Activated CD4-positive, alpha-beta T cell treated with anti-CD3 and anti-CD28 coated beads, Interleukin-2, amount 10 ng/mL, durations not matched to agents 7 days and 5 days (primary cell): ENCODE results near the gene RASSF4. TPM values are rescaled to one million over a fixed set of nuclear protein-coding genes. Genes with fewer than 3 reads are reported as not detected.
A peak's percentile ranks its signal among the peaks of the same experiment; 100 is the strongest.

Experiments used
- CTCF ChIA-PET: fragments of 350-600 bp; sonication (Branson Sonifier 250); formaldehyde crosslinking; loops from one replicate; lab custom pipeline; 2021; ENCODE audit warnings: antibody characterized with exemption; lab: Charles Lee
- POLR2A ChIA-PET: fragments of 350-600 bp; sonication (Branson Sonifier 250); formaldehyde crosslinking; loops from one replicate; lab custom pipeline; 2021; ENCODE audit warnings: antibody characterized with exemption; lab: Charles Lee
- DNase-seq: peaks from one replicate; pipeline ENCODE4 v3.0.0-alpha.2; 2020
- H3K27ac Mint-ChIP-seq: one replicate; pipeline ENCODE4 v1.8.0; 2021; ENCODE audit warnings: mild to moderate bottlenecking, moderate library complexity, mixed read lengths
- H3K27me3 Mint-ChIP-seq: one replicate; pipeline ENCODE4 v1.8.0; 2021; ENCODE audit warnings: mixed read lengths
- H3K36me3 Mint-ChIP-seq: one replicate; pipeline ENCODE4 v1.8.0; 2021; ENCODE audit warnings: low read depth, mixed read lengths
- H3K4me1 Mint-ChIP-seq: one replicate; pipeline ENCODE4 v1.8.0; 2021; ENCODE audit warnings: mixed read lengths
- H3K4me3 Mint-ChIP-seq: one replicate; pipeline ENCODE4 v1.8.0; 2021; ENCODE audit warnings: mild to moderate bottlenecking, moderate library complexity, mixed read lengths
- H3K9me3 Mint-ChIP-seq: one replicate; pipeline ENCODE4 v1.8.0; 2021; ENCODE audit warnings: mixed read lengths
- total RNA-seq, 2 experiments: library from RNA; stranded (reverse); gene quantifications; one replicate each; pipeline ENCODE4 v1.2.3, GENCODE V29; 2021

Gene RASSF4
- total RNA-seq, 2 experiments from 2014 or later = 0.42 to 0.52 TPM

DNA sequence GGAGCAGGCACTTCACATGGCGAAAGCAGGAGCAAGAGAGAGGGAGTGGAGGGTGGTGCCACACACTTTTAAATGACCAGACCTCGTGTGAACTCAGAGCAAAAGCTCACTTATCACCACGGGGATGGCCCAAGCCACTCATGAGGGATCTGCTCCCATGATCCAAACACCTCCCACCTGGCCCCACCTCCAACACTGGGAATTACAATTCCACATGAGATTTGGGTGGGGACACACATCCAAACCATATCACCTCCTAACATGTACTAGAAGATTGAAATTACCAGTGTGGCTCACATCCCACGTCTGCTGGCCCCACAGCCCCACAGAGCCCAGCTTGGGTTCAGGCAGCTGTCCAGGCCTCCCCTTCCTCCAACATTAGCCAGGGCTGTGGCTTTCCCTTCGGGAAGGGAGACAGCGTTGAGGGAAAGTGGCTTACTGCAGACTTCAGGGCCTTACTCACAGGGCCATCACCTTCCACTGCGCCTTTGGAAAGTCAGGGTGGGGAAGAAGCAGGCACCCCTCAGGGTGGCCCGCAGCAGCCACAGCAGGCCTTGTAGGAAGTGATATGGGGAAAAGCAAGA is 11.3 kb downstream of the RASSF4 start:
- Mint-ChIP-seq H3K27ac (no peak overlapping the region), H3K9me3 (no peaks in the 10 kb centered on the region), H3K36me3 (no peaks in the 10 kb centered on the region), H3K4me3 (no peak overlapping the region), H3K4me1 (peaks cover 38% of the 10 kb centered on the region), H3K27me3 (peaks cover under 1% of the 10 kb centered on the region)
- DNase-seq = no peak
- POLR2A ChIA-PET = no interaction called here
- CTCF ChIA-PET = interaction anchor here (1.2 to 1.6 kb wide), 2 partner anchors 10 to 32 kb away, joined by 3 to 4 read pairs; no protein-coding TSS in a partner anchor

DNA sequence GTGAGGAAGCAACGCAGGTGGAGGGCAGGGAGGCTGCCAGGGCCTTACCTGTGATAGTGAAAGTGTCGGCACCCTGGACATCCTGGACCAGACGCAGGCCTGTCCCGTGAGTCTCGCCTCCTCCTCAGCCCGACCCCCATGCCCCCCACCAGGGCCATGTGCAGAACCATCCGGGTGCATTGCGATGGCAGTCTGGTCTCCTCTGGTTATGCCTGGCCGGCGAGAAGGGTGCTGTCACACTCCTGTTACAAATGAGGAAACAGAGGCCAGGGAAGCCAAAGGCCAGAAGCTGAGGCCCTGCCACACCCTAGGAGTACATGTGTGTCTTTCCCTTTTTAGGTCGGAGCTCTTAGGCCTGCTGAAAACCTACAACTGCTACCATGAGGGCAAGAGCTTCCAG is 11.8 kb downstream of the RASSF4 start:
- Mint-ChIP-seq H3K36me3 (no peaks in the 10 kb centered on the region), H3K4me1 (peaks cover 38% of the 10 kb centered on the region), H3K27ac (no peak overlapping the region), H3K4me3 (no peak overlapping the region), H3K27me3 (peaks cover 2% of the 10 kb centered on the region), H3K9me3 (no peaks in the 10 kb centered on the region)
- DNase-seq = no peak
- POLR2A ChIA-PET = no interaction called here
- CTCF ChIA-PET = interaction anchor here (1.2 kb wide), 1 partner anchor 9 kb away, joined by 4 read pairs; no protein-coding TSS in a partner anchor

DNA sequence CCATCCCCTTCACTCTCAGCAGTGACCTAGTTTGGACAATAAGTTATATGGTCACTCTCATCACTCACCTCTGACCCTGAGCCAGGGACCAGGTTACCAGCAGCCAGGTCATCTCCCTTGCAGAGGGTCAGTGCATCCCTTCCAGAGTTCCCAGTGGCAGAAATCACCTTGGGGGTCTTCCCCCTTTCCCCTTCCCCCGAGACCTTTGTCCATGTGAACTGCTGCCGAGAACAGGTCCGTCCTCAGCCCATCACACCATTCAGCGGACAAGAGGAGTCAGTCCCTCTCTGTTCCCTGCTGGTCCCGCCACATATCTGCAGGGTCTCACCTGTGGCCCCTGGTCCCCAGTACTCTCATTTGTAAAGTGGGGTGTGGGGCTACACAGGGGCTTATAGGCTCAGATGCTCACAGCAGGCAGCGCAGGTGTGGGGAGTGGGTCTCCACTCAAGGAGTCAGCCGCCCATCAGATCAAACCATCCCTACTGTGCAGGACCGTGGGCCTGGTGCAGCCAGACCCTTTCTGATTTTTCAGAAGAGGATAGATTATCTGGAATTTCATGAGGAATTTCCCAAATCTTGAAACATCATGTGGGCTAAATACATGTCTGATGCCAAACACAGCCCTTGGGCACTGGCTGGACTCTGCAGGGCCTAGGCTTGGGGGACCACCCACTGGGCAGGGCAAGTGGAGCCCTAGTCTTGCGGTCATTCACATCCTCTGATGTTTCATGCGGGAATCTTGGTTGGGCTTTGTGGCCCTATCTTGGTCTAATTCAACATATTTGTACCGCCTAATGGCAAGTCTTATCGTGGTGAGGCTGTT is 12.5 kb downstream of the RASSF4 start:
- Mint-ChIP-seq H3K27ac (no peak overlapping the region), H3K9me3 (no peaks in the 10 kb centered on the region), H3K4me3 (no peak overlapping the region), H3K36me3 (no peaks in the 10 kb centered on the region), H3K27me3 (peaks cover 2% of the 10 kb centered on the region), H3K4me1 (peaks cover 38% of the 10 kb centered on the region)
- no peak for DNase-seq
- POLR2A ChIA-PET = no interaction called here
- CTCF ChIA-PET = interaction anchor here (1.2 to 2.2 kb wide), 3 partner anchors 8 to 21 kb away, joined by 3 to 9 read pairs (median 4); no protein-coding TSS in a partner anchor

DNA sequence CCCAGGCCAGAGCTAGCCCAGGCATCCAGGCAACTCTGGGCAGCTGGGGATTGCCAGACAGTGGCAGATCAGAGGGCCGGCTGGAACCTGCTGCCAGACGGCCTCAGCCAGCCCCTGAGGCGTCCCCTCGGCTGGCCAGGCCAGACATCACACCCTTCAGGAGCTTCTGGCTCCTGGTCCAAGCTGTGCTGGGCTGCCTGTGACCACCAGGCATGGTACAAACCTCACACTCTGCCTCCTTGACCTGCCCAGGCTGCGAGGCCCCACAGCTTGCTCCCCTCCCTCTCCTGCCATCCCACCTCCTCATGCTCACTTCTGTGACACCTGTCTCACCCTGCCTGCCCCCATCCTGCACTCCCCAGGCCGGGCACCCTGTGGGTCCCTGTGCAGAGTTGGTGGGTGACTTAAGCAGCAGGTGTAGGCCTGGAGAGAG is 13.3 kb downstream of the RASSF4 start:
- Mint-ChIP-seq H3K27ac (no peak overlapping the region), H3K36me3 (no peaks in the 10 kb centered on the region), H3K9me3 (no peaks in the 10 kb centered on the region), H3K4me1 (peaks cover 32% of the 10 kb centered on the region), H3K4me3 (no peak overlapping the region), H3K27me3 (peaks cover 2% of the 10 kb centered on the region)
- ChIA-PET CTCF (interaction anchor here (1.0 to 2.2 kb wide), 3 partner anchors 9 to 78 kb away, joined by 3 to 9 read pairs (median 3); no protein-coding TSS in a partner anchor), POLR2A (no interaction called here)
- DNase-seq = no peak

DNA sequence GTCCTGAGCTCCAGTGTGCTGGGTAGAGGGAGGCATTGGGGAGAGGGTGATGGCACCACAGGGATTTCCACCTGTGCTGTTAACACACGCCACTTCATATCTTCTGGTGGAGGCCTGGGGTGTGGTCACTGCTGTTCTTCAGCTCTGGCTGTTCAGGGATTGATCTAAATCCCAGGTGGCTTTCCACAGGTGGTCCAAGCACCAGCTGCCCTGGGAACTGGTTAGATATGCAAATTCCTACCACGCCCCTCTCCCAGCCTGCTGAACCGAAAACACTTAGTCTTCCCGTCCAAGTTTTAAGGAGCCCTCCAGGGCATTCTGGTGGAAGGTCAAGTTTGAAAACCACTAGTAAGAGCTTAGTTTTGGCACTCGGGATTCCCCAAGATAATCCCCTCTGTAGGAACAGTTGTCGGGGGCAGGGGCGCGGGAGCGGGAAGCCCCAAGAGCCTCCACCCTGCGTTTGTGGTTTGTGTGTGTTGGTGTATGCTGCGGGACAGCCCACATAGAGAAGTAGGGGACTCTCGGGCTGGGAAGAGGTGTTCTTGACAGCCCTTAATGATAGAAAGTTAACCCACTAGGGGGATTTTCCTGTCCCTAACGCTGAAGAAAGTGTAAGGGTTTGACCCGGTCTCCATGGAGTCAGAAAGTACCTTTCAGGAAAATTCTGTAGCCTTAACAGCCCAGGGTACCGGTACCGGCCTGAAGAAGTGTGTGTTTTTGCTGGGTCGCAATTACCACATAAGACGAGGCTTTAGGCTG is 13.9 kb downstream of the RASSF4 start:
- Mint-ChIP-seq H3K27me3 (peaks cover 2% of the 10 kb centered on the region), H3K9me3 (no peaks in the 10 kb centered on the region), H3K4me3 (no peak overlapping the region), H3K27ac (no peak overlapping the region), H3K4me1 (peaks cover 29% of the 10 kb centered on the region), H3K36me3 (no peaks in the 10 kb centered on the region)
- DNase-seq = no peak
- POLR2A ChIA-PET = no interaction called here
- CTCF ChIA-PET = interaction anchor here (1.0 to 2.2 kb wide), 5 partner anchors 10 to 79 kb away, joined by 3 to 9 read pairs (median 3); no protein-coding TSS in a partner anchor

DNA sequence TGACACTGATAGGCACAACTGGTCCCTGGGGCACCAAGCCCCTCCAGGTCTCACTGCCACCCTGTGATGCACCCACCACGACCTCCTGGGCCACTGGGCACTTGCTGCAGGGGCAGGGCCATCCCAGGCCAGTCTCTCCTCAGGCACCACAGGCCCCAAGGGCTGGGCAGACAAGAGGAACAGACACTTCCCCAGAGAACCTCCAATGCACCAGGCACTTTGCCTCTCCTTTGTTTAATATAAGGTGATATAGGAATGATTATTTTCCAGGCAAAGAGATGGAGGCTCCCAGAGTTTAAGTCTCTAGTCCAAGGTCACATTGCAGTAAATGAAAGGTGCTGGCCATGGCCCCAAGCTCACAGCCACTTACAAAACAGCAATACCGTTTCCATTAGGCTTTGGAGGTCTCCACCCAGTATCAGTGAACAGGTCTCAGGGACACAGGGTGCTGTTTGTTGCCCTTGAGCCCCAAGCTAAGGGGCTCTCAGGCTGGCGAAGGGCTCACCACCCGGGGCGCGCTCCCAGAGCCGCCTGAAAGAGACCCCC is 14.6 kb downstream of the RASSF4 start:
- peaks cover 2% of the 10 kb centered on the region for H3K27me3 Mint-ChIP-seq
- no peak overlapping the region for H3K27ac Mint-ChIP-seq
- H3K4me1 Mint-ChIP-seq = peaks cover 23% of the 10 kb centered on the region
- no peaks in the 10 kb centered on the region for H3K9me3 Mint-ChIP-seq
- no peaks in the 10 kb centered on the region for H3K36me3 Mint-ChIP-seq
- ChIA-PET CTCF (interaction anchor here (1.0 to 2.2 kb wide), 3 partner anchors 10 to 41 kb away, joined by 3 to 9 read pairs (median 3); no protein-coding TSS in a partner anchor), POLR2A (no interaction called here)
- no peak overlapping the region for H3K4me3 Mint-ChIP-seq
- no peak for DNase-seq

DNA sequence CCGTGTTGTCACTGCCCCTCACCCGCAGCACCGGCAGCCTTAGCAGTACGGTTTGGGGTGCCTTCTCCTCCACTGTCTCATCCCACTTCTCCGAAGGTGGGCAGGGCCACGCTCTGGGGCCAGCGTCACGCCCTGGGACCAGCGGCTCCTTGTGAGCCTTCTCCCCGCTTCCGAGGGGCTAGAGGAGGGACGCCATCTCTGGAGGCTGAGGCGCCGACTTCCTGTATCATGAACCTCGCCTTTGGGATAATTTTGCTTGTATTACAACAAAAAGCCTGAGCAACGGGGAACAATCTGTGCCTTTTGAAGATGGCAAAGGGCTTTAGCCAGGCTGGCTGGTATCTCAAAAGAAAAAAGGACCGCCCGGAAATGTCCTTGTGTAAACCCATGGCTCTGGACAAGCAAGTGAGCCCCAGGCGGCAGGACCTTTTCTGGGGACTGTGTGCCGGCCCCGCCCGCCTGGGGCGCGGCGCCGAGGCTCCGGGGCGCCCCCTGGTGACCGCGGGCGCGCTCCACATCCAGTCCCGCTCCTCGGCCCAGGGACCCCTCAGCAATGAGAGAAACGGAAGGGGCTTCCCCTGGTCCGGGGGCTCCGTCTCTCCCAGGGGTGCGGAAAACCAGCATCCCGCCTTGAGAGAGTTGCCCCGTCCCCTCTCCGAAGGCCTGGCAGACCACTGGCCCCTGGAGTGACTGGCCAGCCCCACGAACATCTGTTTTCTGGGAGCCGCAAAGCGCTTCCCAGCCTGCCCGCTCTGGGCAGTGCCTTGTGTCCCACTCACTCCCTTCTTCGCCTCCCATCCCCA is 15.2 kb downstream of the RASSF4 start:
- no peaks in the 10 kb centered on the region for H3K36me3 Mint-ChIP-seq
- peaks cover 22% of the 10 kb centered on the region for H3K4me1 Mint-ChIP-seq
- peak; percentile 56 for DNase-seq
- ChIA-PET POLR2A (no interaction called here), CTCF (interaction anchor here (1.0 to 2.7 kb wide), 7 partner anchors 10 to 44 kb away, joined by 3 to 9 read pairs (median 4); no protein-coding TSS in a partner anchor)
- H3K4me3 Mint-ChIP-seq = peak overlapping the region; percentile 55
- H3K27me3 Mint-ChIP-seq = peaks cover 2% of the 10 kb centered on the region
- H3K27ac Mint-ChIP-seq = peak overlapping the region; percentile 72
- no peaks in the 10 kb centered on the region for H3K9me3 Mint-ChIP-seq

DNA sequence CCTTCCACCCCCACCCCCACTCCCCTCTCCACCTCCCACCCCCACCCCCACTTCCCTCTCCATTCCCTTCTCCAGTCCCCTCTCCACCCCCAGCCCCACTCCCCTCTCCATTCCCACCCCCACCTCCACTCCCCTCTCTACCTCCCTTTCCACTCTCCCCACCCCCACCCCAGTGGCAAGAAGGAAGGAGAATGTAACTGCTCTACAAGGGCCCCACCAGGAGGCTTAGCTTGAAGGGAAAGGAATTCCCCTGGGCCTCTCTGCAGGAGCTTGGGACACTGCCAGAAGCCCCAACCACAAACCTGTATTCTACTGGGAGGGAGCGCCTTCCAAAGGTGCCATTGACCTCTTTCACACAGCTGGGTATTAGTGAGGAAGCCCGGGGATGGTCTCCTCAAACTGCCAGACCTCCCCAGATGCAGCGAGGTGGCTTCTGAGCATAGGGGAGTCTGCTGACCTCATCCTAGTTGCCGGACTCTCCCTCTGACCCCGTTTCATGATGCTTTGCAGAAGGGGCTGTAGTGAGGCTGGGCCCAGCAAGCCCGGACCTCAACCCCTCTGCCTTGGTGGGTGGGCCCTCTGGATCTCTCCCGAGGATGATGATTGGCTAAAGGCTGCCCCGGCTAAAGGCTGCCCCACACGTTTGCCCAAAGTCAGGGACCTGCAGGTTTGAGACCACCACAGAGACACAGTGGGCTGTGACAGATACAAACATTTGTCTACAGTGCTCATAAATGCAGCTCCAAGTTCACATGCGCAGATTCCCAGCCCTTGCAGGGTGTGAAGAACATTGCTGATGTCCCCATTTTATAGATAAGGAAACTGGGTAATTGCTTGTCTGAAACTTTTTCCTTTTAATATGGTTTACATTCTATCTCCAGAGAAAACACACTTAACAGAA is 16.1 kb downstream of the RASSF4 start:
- POLR2A ChIA-PET = no interaction called here
- peak overlapping the region; percentile 16 for H3K4me3 Mint-ChIP-seq

DNA sequence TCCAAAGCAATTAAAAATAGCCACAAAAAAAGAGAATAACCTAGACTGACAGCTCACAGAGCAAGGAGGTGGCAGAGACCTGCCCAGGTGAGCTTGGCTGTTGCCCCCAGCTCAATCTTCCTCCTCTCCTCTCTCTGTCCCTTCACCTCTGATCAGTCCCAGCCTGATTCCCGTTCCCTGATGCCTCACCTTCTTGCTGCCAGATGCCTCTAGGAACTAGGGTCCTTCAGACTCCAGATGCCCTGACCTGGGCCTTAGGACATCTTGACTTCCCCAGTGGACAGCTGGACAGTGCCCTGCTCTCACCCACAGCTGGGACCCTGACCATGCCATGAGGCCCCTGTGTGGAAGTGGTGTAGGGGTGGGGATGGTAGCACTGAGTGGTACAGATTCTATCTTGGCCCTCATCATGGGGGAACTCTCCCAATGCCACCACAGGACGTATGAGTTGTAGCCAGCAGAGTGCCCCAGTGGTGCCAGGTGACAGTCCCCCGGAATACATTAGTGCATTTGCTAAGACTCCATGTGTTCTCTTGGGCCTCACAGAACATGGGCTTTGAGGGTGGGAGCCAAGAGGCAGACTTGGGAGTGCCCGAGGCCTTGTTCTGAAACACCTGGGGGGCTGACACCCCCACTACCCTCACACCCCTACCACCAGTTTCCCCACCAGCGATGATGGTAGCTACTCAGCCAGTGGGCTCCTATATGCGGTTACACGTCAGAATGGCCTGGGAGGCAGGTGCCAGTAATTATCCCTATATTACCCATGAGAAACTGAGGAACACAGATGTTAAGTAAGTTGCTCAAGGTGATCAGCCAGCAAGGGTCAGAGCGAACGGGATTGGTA is 17.0 kb downstream of the RASSF4 start:
- no peaks in the 10 kb centered on the region for H3K9me3 Mint-ChIP-seq
- ChIA-PET CTCF (interaction anchor here (1.1 to 2.7 kb wide), 5 partner anchors 13 to 44 kb away, joined by 3 to 7 read pairs (median 4); no protein-coding TSS in a partner anchor), POLR2A (no interaction called here)
- H3K36me3 Mint-ChIP-seq = no peaks in the 10 kb centered on the region
- DNase-seq = no peak
- no peak overlapping the region for H3K4me3 Mint-ChIP-seq
- peaks cover 24% of the 10 kb centered on the region for H3K4me1 Mint-ChIP-seq
- H3K27me3 Mint-ChIP-seq = peaks cover 2% of the 10 kb centered on the region
- H3K27ac Mint-ChIP-seq = no peak overlapping the region

More for the DNA sequence above, 16.1 kb downstream of the RASSF4 start:
- peaks cover 22% of the 10 kb centered on the region for H3K4me1 Mint-ChIP-seq
- no peaks in the 10 kb centered on the region for H3K36me3 Mint-ChIP-seq
- CTCF ChIA-PET = interaction anchor here (0.6 to 2.7 kb wide), 7 partner anchors 12 to 1226 kb away, joined by 3 to 7 read pairs (median 4); no protein-coding TSS in a partner anchor
- peaks cover 2% of the 10 kb centered on the region for H3K27me3 Mint-ChIP-seq
- no peaks in the 10 kb centered on the region for H3K9me3 Mint-ChIP-seq
- DNase-seq = no peak
- peak overlapping the region; percentile 25 for H3K27ac Mint-ChIP-seq
